ENCODE measurements around the gene EOLA2. TPM values are rescaled to one million over a fixed set of nuclear protein-coding genes. Genes with fewer than 3 reads are reported as not detected.
"Not testable (repeated sequence)": the region's sequence is repeated elsewhere in the genome, so short reads cannot be mapped to it uniquely, and the experiment has no call there.

The EOLA2 gene
- polyA plus RNA-seq, 2 of the 4 experiments (the other 2 are of a cell fraction): 34.5 to 60.9 TPM

GRCh38 chrX:149949743-149950436, 11.6 kb upstream of the EOLA2 start (continued):
- TF ChIP-seq, protein P1, sequence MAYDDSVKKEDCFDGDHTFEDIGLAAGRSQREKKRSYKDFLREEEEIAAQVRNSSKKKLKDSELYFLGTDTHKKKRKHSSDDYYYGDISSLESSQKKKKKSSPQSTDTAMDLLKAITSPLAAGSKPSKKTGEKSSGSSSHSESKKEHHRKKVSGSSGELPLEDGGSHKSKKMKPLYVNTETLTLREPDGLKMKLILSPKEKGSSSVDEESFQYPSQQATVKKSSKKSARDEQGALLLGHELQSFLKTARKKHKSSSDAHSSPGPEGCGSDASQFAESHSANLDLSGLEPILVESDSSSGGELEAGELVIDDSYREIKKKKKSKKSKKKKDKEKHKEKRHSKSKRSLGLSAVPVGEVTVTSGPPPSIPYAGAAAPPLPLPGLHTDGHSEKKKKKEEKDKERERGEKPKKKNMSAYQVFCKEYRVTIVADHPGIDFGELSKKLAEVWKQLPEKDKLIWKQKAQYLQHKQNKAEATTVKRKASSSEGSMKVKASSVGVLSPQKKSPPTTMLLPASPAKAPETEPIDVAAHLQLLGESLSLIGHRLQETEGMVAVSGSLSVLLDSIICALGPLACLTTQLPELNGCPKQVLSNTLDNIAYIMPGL (CRISPR knock-in tag; IDR thresholded peaks at IDR 0.05; ENCODE audit: borderline replicate concordance): no peak
- TF ChIP-seq MYC (IDR thresholded peaks at IDR 0.05; ENCODE audit: borderline replicate concordance, low read length) (no peak), GATA3 (IDR thresholded peaks at IDR 0.05; ENCODE audit: borderline replicate concordance) (no peak), CBX8 (IDR thresholded peaks at IDR 0.05) (no peak), HOXA7 (CRISPR knock-in tag; IDR thresholded peaks at IDR 0.05) (no peak), ZC3H11A (IDR thresholded peaks at IDR 0.05) (no peak)

GRCh38 chrX:149948016-149948415, 9.7 kb upstream of the EOLA2 start:
- TF ChIP-seq FOXS1 (CRISPR knock-in tag; IDR thresholded peaks at IDR 0.05): no peak
- no peak for TF ChIP-seq HOXA7 (CRISPR knock-in tag; IDR thresholded peaks at IDR 0.05)
- no peak for TF ChIP-seq RAD21 (conservative IDR thresholded peaks at IDR 0.05 in 1 of 2, IDR thresholded peaks at IDR 0.05 in 1 of 2)
- no peak for TF ChIP-seq ZFP36 (IDR thresholded peaks at IDR 0.05; ENCODE audit: borderline replicate concordance, partially characterized antibody)
- no peak for TF ChIP-seq ZC3H11A (IDR thresholded peaks at IDR 0.05)
- TF ChIP-seq FOSB (CRISPR knock-in tag; IDR thresholded peaks at IDR 0.05): no peak
- no peak for TF ChIP-seq HES2 (IDR thresholded peaks at IDR 0.05)
- TF ChIP-seq PBX3 (IDR thresholded peaks at IDR 0.05): no peak
- TF ChIP-seq RARB (CRISPR knock-in tag; IDR thresholded peaks at IDR 0.05): no peak
- TF ChIP-seq TP53 (CRISPR knock-in tag; IDR thresholded peaks at IDR 0.05): no peak
- ChIA-PET CTCF (interaction anchor here (0.7 to 1.7 kb wide), 4 partner anchors 14 to 769 kb away, joined by 3 to 4 read pairs (median 3); no protein-coding TSS in a partner anchor), POLR2A (no interaction called here)
- no peak overlapping the region for H3K27ac ChIP-seq
- no peak overlapping the region for H3K4me2 ChIP-seq
- no peaks in the 10 kb centered on the region for H3K9me3 ChIP-seq
- no peak overlapping the region for H3K4me3 ChIP-seq
- DNase-seq (ENCODE audit: low read depth in 1 of 2, low spot score in 1 of 2) (no peak), ATAC-seq (no peak), FAIRE-seq (no peak)
- WGBS (ENCODE audit: missing lambda C conversion rate): 90% methylated on average over 3 of the region's 3 CpGs
- no peaks in the 10 kb centered on the region for H3K4me1 ChIP-seq

DNA sequence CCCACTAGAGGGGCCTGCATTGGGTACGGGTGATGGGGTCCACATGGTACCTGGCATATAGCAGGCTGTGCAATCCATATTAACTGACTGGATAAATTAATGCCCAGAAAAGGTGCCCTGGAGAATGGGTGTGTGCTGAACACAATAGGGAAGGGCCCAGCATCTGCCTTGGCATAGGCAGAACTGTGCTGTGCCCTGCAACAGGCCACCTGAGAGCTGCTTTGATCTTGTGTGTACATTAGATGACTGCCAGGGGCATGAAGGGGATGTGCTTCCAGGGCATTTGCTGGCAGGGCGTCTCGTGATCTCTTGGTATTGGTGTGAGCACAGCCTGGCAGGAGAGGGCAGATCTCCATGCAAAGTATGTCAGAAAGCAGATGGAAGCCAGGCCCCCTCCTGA, 8.6 kb upstream of the EOLA2 start:
- H3K4me1 ChIP-seq; H3K4me3 ChIP-seq; H3K9me3 ChIP-seq; H3K4me2 ChIP-seq; POLR2A ChIA-PET; H3K27ac ChIP-seq; DNase-seq (ENCODE audit: low read depth in 1 of 2, low spot score in 1 of 2); FAIRE-seq; CTCF ChIA-PET; ATAC-seq: not testable (repeated sequence)
- no CpG with 5 or more reads among the region's 3 CpGs for WGBS (ENCODE audit: missing lambda C conversion rate)

DNA sequence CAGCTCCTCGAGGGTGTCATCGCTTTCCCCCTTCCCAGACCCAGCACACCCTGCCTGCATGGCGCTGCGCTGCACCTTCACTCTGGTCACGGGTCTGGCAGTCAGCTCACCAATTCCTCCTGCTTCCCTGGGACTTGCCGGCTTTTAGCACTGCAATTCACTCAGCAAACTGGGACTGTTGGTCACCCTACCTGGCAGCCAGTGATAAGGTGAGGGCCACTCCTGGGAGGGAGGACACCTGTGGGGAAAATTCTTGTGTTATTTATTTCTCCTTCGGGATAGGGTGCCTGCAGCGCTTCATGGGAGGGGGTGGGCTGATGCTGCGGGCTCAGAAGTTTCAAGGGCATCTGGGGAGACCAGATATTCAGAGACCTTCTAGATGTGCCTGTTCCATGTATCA, 7.5 kb upstream of the EOLA2 start:
- H3K4me3 ChIP-seq; H3K27ac ChIP-seq; ATAC-seq; H3K4me2 ChIP-seq; DNase-seq (ENCODE audit: low read depth in 1 of 2, low spot score in 1 of 2); POLR2A ChIA-PET; CTCF ChIA-PET; H3K4me1 ChIP-seq; H3K9me3 ChIP-seq: not testable (repeated sequence)
- FAIRE-seq: peak; percentile 65
- 98% methylated on average over 6 of the region's 9 CpGs for WGBS (ENCODE audit: missing lambda C conversion rate)

DNA sequence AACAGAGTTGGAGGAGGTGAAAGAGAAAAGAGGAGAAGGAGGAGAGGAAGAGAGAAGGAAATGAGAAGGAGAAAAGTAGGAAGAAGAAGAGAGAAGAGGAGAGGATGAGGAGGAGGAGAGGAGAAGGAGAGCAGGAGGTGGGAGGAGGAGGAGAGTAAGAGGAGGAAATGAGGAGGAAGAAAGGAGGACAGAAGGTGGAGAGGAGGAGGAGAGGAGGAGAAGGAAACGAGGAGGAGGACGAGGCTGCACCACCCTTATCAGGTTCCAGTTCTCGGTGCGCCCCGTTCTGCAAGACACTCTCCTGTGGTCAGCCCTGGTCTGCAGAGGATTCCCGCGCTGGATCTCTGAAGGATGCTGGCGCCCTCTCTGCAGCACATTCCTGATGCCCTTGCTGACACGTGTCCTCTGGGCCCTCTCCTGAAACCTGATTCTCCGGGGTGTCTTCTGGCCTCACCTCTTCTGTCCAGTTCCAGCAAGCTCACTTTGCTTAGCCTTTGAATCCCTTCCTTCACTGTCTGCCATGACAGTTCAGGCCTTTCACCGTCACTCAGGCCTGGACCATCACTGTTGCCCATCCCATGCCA, 6.9 kb upstream of the EOLA2 start:
- POLR2A ChIA-PET; ATAC-seq; H3K27ac ChIP-seq; H3K4me1 ChIP-seq; CTCF ChIA-PET; H3K4me2 ChIP-seq; DNase-seq (ENCODE audit: low read depth in 1 of 2, low spot score in 1 of 2); H3K4me3 ChIP-seq; H3K9me3 ChIP-seq; FAIRE-seq: not testable (repeated sequence)
- WGBS (ENCODE audit: missing lambda C conversion rate): 91% methylated on average over 11 of the region's 11 CpGs
